GM19351 (cell line): Measurements from ENCODE around the gene COL4A2.
"Not testable (repeated sequence)": the region's sequence is repeated elsewhere in the genome, so short reads cannot be mapped to it uniquely, and the experiment has no call there.

Source experiments
- ATAC-seq: cut with Tn5 transposase; IDR thresholded peaks from one replicate; pipeline ENCODE4 v1.9.1; 2021; ENCODE audit warnings: mild to moderate bottlenecking, moderate library complexity; ENCODE audit not compliant: unreplicated experiment

COL4A2 gene

GRCh38 chr13:110305544-110305943, 1.5 kb upstream of the COL4A2 start:
- no peak for ATAC-seq

- ATAC-seq, result no peak
These were observed 1.1 kb upstream of the COL4A2 start for GRCh38 chr13:110305949-110306339.

- ATAC-seq, result no peak
These were observed 634 bp upstream of the COL4A2 start for GRCh38 chr13:110306340-110306959.

DNA sequence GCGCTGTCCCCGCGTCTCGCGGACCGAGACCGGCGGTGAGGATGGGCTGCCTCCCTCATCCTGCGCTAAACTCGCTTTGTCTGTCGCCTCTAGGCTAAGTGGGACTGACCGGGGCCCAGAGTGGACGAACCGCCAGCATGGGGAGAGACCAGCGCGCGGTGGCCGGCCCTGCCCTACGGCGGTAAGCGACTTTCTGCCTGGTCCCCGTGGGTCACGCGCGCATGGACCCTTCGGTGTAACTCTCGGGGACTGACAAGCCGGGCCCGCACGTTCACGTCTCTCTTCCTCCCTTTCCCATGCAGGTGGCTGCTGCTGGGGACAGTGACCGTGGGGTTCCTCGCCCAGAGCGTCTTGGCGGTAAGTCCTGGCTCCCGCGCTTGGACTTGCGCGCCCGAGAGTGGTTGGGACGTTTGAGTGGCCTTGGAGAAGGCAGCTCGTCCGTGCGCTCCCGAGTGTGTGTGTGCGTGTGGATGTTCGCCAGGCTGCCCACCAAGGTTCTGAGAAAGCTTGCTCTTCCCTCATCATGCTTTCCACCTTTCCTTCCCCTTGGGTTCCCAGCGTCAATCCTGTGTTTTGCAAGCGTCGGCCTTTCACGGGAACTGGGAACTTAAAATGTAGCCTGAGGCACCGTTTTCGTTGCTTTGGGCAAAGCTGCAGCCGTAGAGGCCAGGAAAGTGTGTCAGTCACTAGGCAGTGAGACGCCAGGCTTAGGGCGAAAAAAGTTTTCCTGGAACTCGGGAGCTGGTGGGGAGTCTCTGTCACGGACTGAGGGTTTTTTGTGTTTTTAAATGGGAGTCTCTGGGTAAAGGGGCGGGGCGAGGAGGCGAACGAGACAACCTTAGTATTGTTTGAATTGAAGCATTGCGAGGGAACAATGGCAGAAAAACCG, 927 bp downstream of the COL4A2 start:
- ATAC-seq, result no peak

- ATAC-seq, result no peak
These were observed 1.7 kb downstream of the COL4A2 start for GRCh38 chr13:110308656-110309359.

- ATAC-seq, result no peak
These were observed 2.8 kb downstream of the COL4A2 start for GRCh38 chr13:110309661-110310524.

GRCh38 chr13:110310541-110311442, 3.7 kb downstream of the COL4A2 start:
- ATAC-seq, result no peak

DNA sequence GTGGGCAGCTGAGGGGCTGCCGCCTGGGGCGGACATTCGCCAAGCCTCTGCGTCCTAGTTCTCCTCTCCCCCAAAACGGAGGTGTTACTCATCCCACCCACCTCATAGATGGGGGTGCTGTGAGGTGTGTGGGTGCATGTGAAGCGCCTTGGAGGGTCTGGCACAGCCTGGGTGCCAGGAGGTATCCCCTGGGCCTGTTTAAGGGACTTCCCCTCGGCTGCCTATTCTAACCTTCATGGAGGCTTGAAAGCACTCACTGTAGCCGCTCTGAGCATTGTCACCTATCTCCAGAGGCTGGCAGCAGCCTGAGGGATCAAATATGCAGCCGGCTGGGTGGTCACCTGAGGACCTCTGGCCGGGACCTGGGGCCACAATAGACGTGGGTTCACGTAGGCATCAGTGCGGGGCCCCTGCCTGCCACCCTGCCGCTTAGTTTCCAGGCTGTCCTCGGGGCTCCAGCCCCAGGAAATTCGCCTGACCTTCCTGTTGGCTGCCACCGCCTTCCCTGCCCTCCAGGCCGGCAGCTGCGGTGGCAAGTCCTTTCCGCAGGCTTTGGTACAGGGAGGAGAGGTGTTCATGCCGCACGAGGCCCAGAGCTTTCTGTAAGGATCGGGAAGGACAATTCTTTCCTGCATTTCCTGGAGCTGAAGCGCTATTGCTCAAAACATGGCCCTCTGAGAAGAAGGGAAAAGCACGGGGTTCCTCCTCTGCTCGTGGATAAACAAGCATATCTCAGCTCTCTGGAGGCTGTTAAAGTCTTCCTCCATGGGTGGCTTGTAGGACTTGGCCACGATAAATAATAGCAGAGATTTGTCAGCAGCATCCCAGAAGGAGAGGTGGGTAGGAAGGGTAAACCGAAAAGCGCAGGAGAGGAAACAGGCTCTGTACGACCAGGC, 4.6 kb downstream of the COL4A2 start:
- ATAC-seq, result no peak

GRCh38 chr13:110312339-110313031, 5.4 kb downstream of the COL4A2 start:
- ATAC-seq, result no peak

- ATAC-seq, result not testable (repeated sequence)
These were observed 6.2 kb downstream of the COL4A2 start for GRCh38 chr13:110313261-110313660.

GRCh38 chr13:110313733-110314132, 6.6 kb downstream of the COL4A2 start:
- ATAC-seq, result not testable (repeated sequence)

- no peak for ATAC-seq
These were observed 7.6 kb downstream of the COL4A2 start for GRCh38 chr13:110314516-110315245.

GRCh38 chr13:110316196-110316595, 9.1 kb downstream of the COL4A2 start:
- no peak for ATAC-seq

- ATAC-seq, result no peak
These were observed 10.0 kb downstream of the COL4A2 start for GRCh38 chr13:110317093-110317492.

- no peak for ATAC-seq
These were observed 10.6 kb downstream of the COL4A2 start for GRCh38 chr13:110317496-110318195.

DNA sequence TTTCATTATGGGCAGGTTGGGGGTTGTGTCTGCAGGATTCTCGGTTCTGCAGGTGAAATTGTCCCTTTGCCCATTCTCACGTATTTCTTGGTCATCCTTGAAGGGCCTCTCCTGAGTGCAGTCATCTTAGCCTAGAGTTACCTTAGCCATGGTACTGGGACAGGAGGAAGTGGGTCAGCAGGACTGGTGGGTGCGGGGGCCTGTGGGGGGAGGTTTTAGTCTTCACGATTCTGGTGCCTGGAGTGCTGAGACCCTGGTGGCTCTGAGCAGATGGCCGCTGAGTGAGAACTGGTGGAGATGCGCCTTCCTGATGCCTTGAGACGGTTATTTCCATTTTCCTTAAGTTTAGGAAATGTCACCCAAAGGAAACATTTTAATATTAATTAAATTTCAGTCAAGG, 11.8 kb downstream of the COL4A2 start:
- no peak for ATAC-seq

GRCh38 chr13:110319397-110319773, 12.3 kb downstream of the COL4A2 start:
- no peak for ATAC-seq
